SU-DHL-6 (cell line): ENCODE measurements around the gene CRY2.

Experiments used
- H2AFZ ChIP-seq: fragments of 200-600 bp; sonication (generic); 2 replicates; pipeline ENCODE4 v1.6.1; 2014; ENCODE audit warnings: low read depth, mild to moderate bottlenecking, moderate library complexity, mixed read lengths, antibody characterized with exemption, low read length; ENCODE audit not compliant: severe bottlenecking
- H3F3A ChIP-seq: fragments of 200-600 bp; shearing (Covaris generic); 2 replicates; pipeline ENCODE4 v1.6.0; 2016; ENCODE audit warnings: antibody characterized with exemption, mild to moderate bottlenecking; ENCODE audit not compliant: insufficient read depth
- H3K27ac ChIP-seq: fragments of 200-600 bp; sonication (generic); 2 replicates; pipeline ENCODE4 v1.5.1; 2016; ENCODE audit warnings: low read depth, mild to moderate bottlenecking, low read length, moderate library complexity, mixed read lengths
- H3K27me3 ChIP-seq: fragments of 200-600 bp; sonication (generic), shearing (Covaris generic); 2 replicates; pipeline ENCODE4 v1.6.0; 2014; ENCODE audit warnings: mild to moderate bottlenecking, low read length
- H3K36me3 ChIP-seq: fragments of 200-600 bp; sonication (generic); 2 replicates; pipeline ENCODE4 v1.6.1; 2014; ENCODE audit warnings: mild to moderate bottlenecking, low read length, mixed read lengths
- H3K4me2 ChIP-seq: fragments of 300-600, 200-600 bp; shearing (Covaris generic), sonication (generic); 2 replicates; pipeline ENCODE4 v1.6.0; 2014; ENCODE audit warnings: low read length, low read depth, mild to moderate bottlenecking; ENCODE audit not compliant: poor library complexity, severe bottlenecking
- H3K4me3 ChIP-seq: fragments of 200-600 bp; sonication (generic); 2 replicates; pipeline ENCODE4 v1.5.1; 2014; ENCODE audit warnings: antibody characterized with exemption, low read length, mild to moderate bottlenecking, mixed read lengths; ENCODE audit not compliant: insufficient read depth, poor library complexity, severe bottlenecking
- H3K79me2 ChIP-seq: fragments of 200-600 bp; sonication (generic); 2 replicates; pipeline ENCODE4 v1.6.1; 2014; ENCODE audit warnings: mild to moderate bottlenecking, low read length, moderate library complexity; ENCODE audit not compliant: insufficient read depth
- H3K9ac ChIP-seq: fragments of 200-600 bp; sonication (generic); 2 replicates; pipeline ENCODE4 v1.7.0; 2014; ENCODE audit warnings: mild to moderate bottlenecking, low read length
- H3K9me2 ChIP-seq: fragments of 200-600 bp; sonication (generic); replicated peaks from 2 replicates; pipeline ENCODE4 v1.6.1; 2014; ENCODE audit warnings: low read length; ENCODE audit not compliant: insufficient read depth
- H3K9me3 ChIP-seq: fragments of 200-600 bp; sonication (generic); 2 replicates; pipeline ENCODE4 v1.6.1; 2014; ENCODE audit warnings: low read length, mixed read lengths; ENCODE audit not compliant: insufficient read depth
- H4K20me1 ChIP-seq: fragments of 200-600 bp; sonication (generic); 2 replicates; pipeline ENCODE4 v1.6.1; 2014; ENCODE audit warnings: low read depth, mild to moderate bottlenecking, antibody characterized with exemption, low read length, moderate library complexity, mixed read lengths
- CTCF ChIP-seq: fragments of 200-600 bp; sonication (generic); IDR thresholded peaks from one replicate; pipeline ENCODE4 v1.5.1; 2017; ENCODE audit warnings: antibody characterized with exemption, mild to moderate bottlenecking, low read length, moderate library complexity; ENCODE audit not compliant: insufficient read depth, poor library complexity, severe bottlenecking
- EZH2phosphoT487 ChIP-seq: fragments of 200-600 bp; sonication (generic), shearing (Covaris generic); conservative IDR thresholded peaks from 2 replicates; pipeline ENCODE4 v1.6.1; 2018; ENCODE audit warnings: mild to moderate bottlenecking, antibody characterized with exemption, low read length, moderate library complexity, mixed read lengths

The CRY2 gene

DNA sequence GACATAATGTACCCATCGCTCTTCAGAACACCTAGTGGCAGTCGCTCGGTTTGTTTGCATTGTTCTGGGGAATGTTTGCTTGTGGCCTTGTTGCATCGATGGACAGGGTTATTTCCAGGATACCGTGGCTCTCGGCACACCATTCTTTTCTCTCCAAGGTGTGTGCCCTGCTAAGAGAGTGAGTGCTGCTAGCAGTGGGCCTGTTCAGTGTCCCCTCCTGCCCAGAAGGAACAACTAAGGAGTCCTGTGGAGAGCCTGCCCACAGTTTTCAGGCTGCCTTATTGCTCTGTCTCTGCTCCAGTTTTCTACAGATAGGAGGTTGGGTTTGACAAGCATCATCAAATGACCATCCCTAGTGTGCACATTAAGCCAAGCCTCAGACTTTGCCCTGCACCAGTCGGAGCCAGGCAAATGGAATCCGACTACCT is 1.4 kb downstream of the CRY2 start:
- H3F3A ChIP-seq = no peaks in the 10 kb centered on the region
- no peak overlapping the region for H3K27ac ChIP-seq
- H3K9me2 ChIP-seq = no peaks in the 10 kb centered on the region
- H3K9me3 ChIP-seq = no peaks in the 10 kb centered on the region
- H3K27me3 ChIP-seq = no peaks in the 10 kb centered on the region
- peaks cover 5% of the 10 kb centered on the region; the same call in 1 of the 2 replicates for H4K20me1 ChIP-seq
- H3K79me2 ChIP-seq = peaks cover 14% of the 10 kb centered on the region
- peak overlapping the region; percentile 87 for H3K9ac ChIP-seq
- TF ChIP-seq EZH2phosphoT487 (no peak), CTCF (no peak)
- H2AFZ ChIP-seq = no peak overlapping the region
- peak overlapping the region; percentile 83 for H3K4me3 ChIP-seq
- peak overlapping the region; percentile 65 for H3K4me2 ChIP-seq
- H3K36me3 ChIP-seq = no peaks in the 10 kb centered on the region

DNA sequence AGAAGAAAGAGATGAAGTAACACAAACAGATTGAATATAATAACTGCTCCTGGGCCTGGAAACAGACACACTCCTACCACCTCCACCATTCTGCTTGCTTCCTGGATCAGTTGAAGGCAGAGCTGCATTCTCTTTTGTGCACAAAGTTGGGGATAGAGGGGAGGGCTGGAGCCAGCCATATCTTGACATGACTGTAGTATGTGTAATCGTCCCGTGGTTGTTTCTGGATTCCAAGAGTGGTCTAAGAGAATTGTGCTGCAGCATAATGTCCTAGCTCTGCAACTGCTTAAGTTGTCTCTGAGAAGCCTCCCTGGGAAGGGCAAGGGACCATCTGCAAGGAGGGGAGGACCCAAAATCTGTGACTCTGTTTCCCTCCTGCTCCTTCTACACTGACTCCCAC is 3.2 kb downstream of the CRY2 start:
- H3K9me3 ChIP-seq = no peaks in the 10 kb centered on the region
- no peak overlapping the region for H3K27ac ChIP-seq
- H3K9ac ChIP-seq = no peak overlapping the region
- no peak overlapping the region for H2AFZ ChIP-seq
- H4K20me1 ChIP-seq = peaks cover 7% of the 10 kb centered on the region; the same call in 1 of the 2 replicates
- TF ChIP-seq EZH2phosphoT487 = no peak
- TF ChIP-seq CTCF = no peak
- H3F3A ChIP-seq = no peaks in the 10 kb centered on the region
- no peak overlapping the region for H3K4me3 ChIP-seq
- H3K9me2 ChIP-seq = no peaks in the 10 kb centered on the region
- H3K36me3 ChIP-seq = no peaks in the 10 kb centered on the region
- H3K4me2 ChIP-seq = no peak overlapping the region
- peaks cover 22% of the 10 kb centered on the region for H3K79me2 ChIP-seq
- no peaks in the 10 kb centered on the region for H3K27me3 ChIP-seq

GRCh38 chr11:45851228-45851627 is 4.0 kb downstream of the CRY2 start:
- Histone ChIP-seq H3K79me2 (peaks cover 22% of the 10 kb centered on the region), H3K4me3 (no peak overlapping the region), H3K27ac (no peak overlapping the region), H4K20me1 (peaks cover 7% of the 10 kb centered on the region; the same call in 1 of the 2 replicates), H2AFZ (no peak overlapping the region), H3K9me3 (no peaks in the 10 kb centered on the region), H3K4me2 (no peak overlapping the region), H3F3A (no peaks in the 10 kb centered on the region), H3K27me3 (no peaks in the 10 kb centered on the region), H3K36me3 (no peaks in the 10 kb centered on the region), H3K9ac (no peak overlapping the region), H3K9me2 (no peaks in the 10 kb centered on the region)
- TF ChIP-seq CTCF (no peak), EZH2phosphoT487 (no peak)
